ENCODE measurements around the gene KAT6B. TPM values are rescaled to one million over a fixed set of nuclear protein-coding genes. Genes with fewer than 3 reads are reported as not detected.

KAT6B gene
- total and polyA plus RNA-seq, 8 donors: 3.7 to 109 (median 34.3) TPM

- TF ChIP-seq CTCF (IDR thresholded peaks at IDR 0.05): no peak
- no peak for TF ChIP-seq EP300 (IDR thresholded peaks at IDR 0.05)
- no peak for TF ChIP-seq POLR2A (IDR thresholded peaks at IDR 0.05)
- TF ChIP-seq POLR2AphosphoS5 (IDR thresholded peaks at IDR 0.05): no peak
- H3K27ac ChIP-seq: no peak overlapping the region
- peaks cover 0 to 9% (median 6%) of the 10 kb centered on the region in 3 donors for H3K27me3 ChIP-seq
- no peak for DNase-seq
- WGBS, 5 donors: 79 to 89% (median 83%) methylated on average over 9 of the region's 9 CpGs
- H3K36me3 ChIP-seq: no peaks in the 10 kb centered on the region
- no peaks in the 10 kb centered on the region for H3K9me3 ChIP-seq
- H3K4me3 ChIP-seq: no peak overlapping the region
- intact Hi-C loops (cut with DNase I; ENCODE audit: low total_unique reads): no loop called here
- peaks cover 0 to 30% (median 9%) of the 10 kb centered on the region in 4 donors for H3K4me1 ChIP-seq
Measured at GRCh38 chr10:75040576-75040975, 214.2 kb downstream of the KAT6B start.

GRCh38 chr10:75042292-75042974 is 216.0 kb downstream of the KAT6B start:
- no peak for DNase-seq
- WGBS, 5 donors: 100% methylated on average over 1 of the region's 1 CpG
- Histone ChIP-seq H3K27me3 (peaks cover 0 to 9% (median 6%) of the 10 kb centered on the region in 3 donors), H3K4me3 (no peak overlapping the region), H3K36me3 (no peaks in the 10 kb centered on the region), H3K4me1 (peaks cover 0 to 30% (median 9%) of the 10 kb centered on the region in 4 donors), H3K9me3 (no peaks in the 10 kb centered on the region), H3K27ac (peak overlapping the region in 2 of 5 donors; percentile 46 to 47)
- no peak for TF ChIP-seq CTCF (IDR thresholded peaks at IDR 0.05)
- peak in 1 of 3 donors; percentile 4 for TF ChIP-seq POLR2AphosphoS5 (IDR thresholded peaks at IDR 0.05)
- intact Hi-C loops (cut with DNase I; ENCODE audit: low total_unique reads): no loop called here

DNA sequence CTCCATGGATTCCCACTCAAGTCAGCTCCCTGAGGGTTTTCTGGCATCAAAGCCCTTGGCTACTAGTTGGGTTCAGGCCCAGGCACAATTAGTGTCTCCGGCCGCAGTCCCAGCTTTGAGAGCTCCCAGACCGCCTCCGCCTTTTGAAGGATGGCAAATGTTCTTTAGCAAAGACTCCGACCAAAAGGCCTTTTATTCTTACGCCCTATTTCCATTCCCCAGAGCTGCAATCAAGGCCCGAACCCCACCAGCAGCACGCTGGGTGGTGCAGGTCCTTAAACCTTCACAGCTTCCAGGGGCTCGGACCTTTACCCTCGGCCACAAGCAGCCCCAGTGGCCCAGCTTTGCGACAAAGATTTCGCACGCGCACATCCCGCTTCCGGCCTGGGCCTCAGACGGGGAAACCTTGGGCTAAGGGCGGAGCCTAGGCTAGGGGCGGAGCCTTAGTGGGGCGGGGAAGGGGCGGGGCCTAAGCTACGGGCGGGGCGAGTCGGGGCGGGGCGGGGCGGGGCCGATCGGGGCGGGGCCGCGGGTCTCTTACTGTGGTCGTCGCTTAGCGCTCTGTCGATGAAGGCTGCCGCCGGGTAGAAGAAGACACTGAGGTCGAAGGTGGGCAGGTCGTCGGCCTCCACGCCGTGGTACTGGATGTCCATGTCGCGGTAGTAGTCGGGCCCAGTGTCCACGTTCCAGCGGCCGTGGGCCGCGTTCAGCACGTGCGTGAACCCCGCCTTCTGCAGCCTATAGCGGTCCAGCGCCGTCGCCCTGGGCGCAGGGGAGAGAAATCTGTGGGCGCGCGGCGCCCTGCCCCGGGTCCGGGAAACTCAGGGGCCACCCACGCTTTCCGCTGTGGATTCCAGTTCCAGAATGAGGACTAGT is 217.1 kb downstream of the KAT6B start:
- 45 to 54% (median 48%) methylated on average over 47 to 68 of the region's 68 CpGs for WGBS, 5 donors
- peak overlapping the region in 2 of 4 donors; percentile 7 to 28 for H3K4me3 ChIP-seq
- H3K9me3 ChIP-seq: no peaks in the 10 kb centered on the region
- no peaks in the 10 kb centered on the region for H3K36me3 ChIP-seq
- peaks cover 0 to 23% (median 5%) of the 10 kb centered on the region in 4 donors for H3K4me1 ChIP-seq
- intact Hi-C loops (cut with DNase I; ENCODE audit: low total_unique reads): no loop called here
- peaks cover 0 to 9% (median 6%) of the 10 kb centered on the region in 3 donors for H3K27me3 ChIP-seq
- H3K27ac ChIP-seq: peak overlapping the region in 2 of 5 donors; percentile 46 to 47
- TF ChIP-seq POLR2AphosphoS5 (IDR thresholded peaks at IDR 0.05) (no peak), CTCF (IDR thresholded peaks at IDR 0.05) (no peak), EP300 (IDR thresholded peaks at IDR 0.05) (no peak), POLR2A (IDR thresholded peaks at IDR 0.05) (no peak)
- DNase-seq: peak in 1 of 2 donors; percentile 38

DNA sequence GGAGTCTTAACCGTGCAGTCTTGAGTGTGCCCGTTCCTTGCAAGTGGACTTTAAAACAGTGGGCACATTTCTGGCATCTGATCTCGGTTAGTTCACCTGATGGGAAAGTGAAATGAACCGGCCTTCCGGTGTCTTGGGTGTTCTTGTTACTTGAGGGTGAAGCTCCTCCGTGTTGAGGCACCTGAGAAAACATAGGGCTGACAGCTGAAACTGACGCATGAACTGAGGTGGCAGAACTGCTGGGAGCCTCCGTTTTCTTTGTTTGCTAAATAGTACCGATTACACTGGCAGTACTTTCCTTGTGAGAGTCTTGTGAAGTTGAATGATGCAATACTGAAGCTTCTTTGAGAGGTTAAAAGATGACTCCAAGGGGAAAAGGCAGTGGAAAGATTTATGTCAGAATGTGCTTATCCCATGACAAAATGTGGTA is 222.3 kb downstream of the KAT6B start:
- no peak for TF ChIP-seq POLR2A (IDR thresholded peaks at IDR 0.05)
- TF ChIP-seq EP300 (IDR thresholded peaks at IDR 0.05): no peak
- TF ChIP-seq CTCF (IDR thresholded peaks at IDR 0.05): no peak
- no peak for TF ChIP-seq POLR2AphosphoS5 (IDR thresholded peaks at IDR 0.05)
- Histone ChIP-seq H3K36me3 (no peaks in the 10 kb centered on the region), H3K27ac (no peak overlapping the region), H3K9me3 (no peaks in the 10 kb centered on the region), H3K4me3 (no peak overlapping the region), H3K27me3 (peaks cover 0 to 3% (median 3%) of the 10 kb centered on the region in 3 donors), H3K4me1 (peaks cover 0 to 18% (median 2%) of the 10 kb centered on the region in 4 donors)
- peak in 1 of 2 donors; percentile 21 for DNase-seq
- intact Hi-C loops (cut with DNase I; ENCODE audit: low total_unique reads): no loop called here
- WGBS, 5 donors: 54 to 69% (median 63%) methylated on average over 9 of the region's 9 CpGs

Measured in stomach (tissue), 9 donors.